Keratinocyte (primary cell): ENCODE data around the gene CFAP58. TPM values are rescaled to one million over a fixed set of nuclear protein-coding genes. Genes with fewer than 3 reads are reported as not detected.

Experiments used
- DNase-seq: peaks from one replicate; pipeline ENCODE4 v3.0.0-alpha.2; 2011; ENCODE audit warnings: low read depth, missing footprints, low spot score
- FAIRE-seq: peaks from 2 replicates; lab custom pipeline; 2011; peaks lifted over from hg19 to GRCh38; lab: Jason Lieb, UNC
- H2AFZ ChIP-seq: 2 replicates; pipeline ENCODE4 v1.6.0; 2012; ENCODE audit warnings: low read length, control low read depth, inconsistent platforms; ENCODE audit not compliant: control insufficient read depth
- H3K27ac ChIP-seq: 2 replicates; pipeline ENCODE4 v1.5.1; 2011; ENCODE audit warnings: low read length; ENCODE audit not compliant: control insufficient read depth, insufficient read depth
- H3K27me3 ChIP-seq: 3 replicates; pipeline ENCODE4 v1.6.0; 2011; ENCODE audit warnings: low read length; ENCODE audit not compliant: control insufficient read depth, insufficient read depth; ENCODE audit errors: extremely low read depth
- H3K36me3 ChIP-seq, 2 experiments: 2 replicates in 1 of 2; 3 replicates in 1 of 2; pipeline ENCODE4 v1.5.1; 2011; ENCODE audit warnings: low read length in 2 of 2, mild to moderate bottlenecking in 1 of 2; ENCODE audit not compliant: control insufficient read depth in 2 of 2, insufficient read depth in 2 of 2; ENCODE audit errors: extremely low read depth in 1 of 2
- H3K4me1 ChIP-seq: 3 replicates; pipeline ENCODE4 v1.5.1; 2011; ENCODE audit warnings: low read length; ENCODE audit not compliant: control insufficient read depth, insufficient read depth; ENCODE audit errors: extremely low read depth
- H3K4me2 ChIP-seq: 3 replicates; pipeline ENCODE4 v1.6.0; 2011; ENCODE audit warnings: low read depth, low read length; ENCODE audit not compliant: control insufficient read depth, insufficient read depth; ENCODE audit errors: extremely low read depth
- H3K4me3 ChIP-seq, 3 experiments: fragments of 200-600 bp in 1 of 3; sonication (generic) in 1 of 3; 2 replicates in 2 of 3; 3 replicates in 1 of 3; pipeline ENCODE4 v1.5.1; 2011 to 2016; ENCODE audit warnings: low read length in 3 of 3, mild to moderate bottlenecking in 3 of 3, control low read depth in 2 of 3, inconsistent platforms in 1 of 3, low read depth in 1 of 3, mixed read lengths in 1 of 3, mixed run types in 1 of 3, moderate library complexity in 1 of 3; ENCODE audit not compliant: control insufficient read depth in 2 of 3, insufficient read depth in 2 of 3; ENCODE audit errors: extremely low read depth in 1 of 3
- H3K79me2 ChIP-seq: 2 replicates; pipeline ENCODE4 v1.6.0; 2012; ENCODE audit warnings: low read length; ENCODE audit not compliant: control insufficient read depth, insufficient read depth
- H3K9ac ChIP-seq: 3 replicates; pipeline ENCODE4 v1.6.0; 2011; ENCODE audit warnings: low read length; ENCODE audit not compliant: control insufficient read depth, insufficient read depth; ENCODE audit errors: extremely low read depth
- H3K9me1 ChIP-seq: 3 replicates; pipeline ENCODE4 v1.6.0; 2011; ENCODE audit warnings: low read length; ENCODE audit not compliant: control insufficient read depth, insufficient read depth; ENCODE audit errors: extremely low read depth
- H3K9me3 ChIP-seq: 2 replicates; pipeline ENCODE4 v1.5.1; 2012; ENCODE audit warnings: low read depth, low read length; ENCODE audit not compliant: control insufficient read depth
- H4K20me1 ChIP-seq: 3 replicates; pipeline ENCODE4 v1.6.0; 2011; ENCODE audit warnings: low read length; ENCODE audit not compliant: control insufficient read depth, insufficient read depth; ENCODE audit errors: extremely low read depth
- CTCF ChIP-seq, 3 experiments: IDR thresholded peaks in 1 of 3; conservative IDR thresholded peaks in 1 of 3; optimal IDR thresholded peaks in 1 of 3; 2 replicates in 2 of 3; 3 replicates in 1 of 3; pipeline versions ENCODE3 to v1.5.1; 2011; ENCODE audit warnings: low read length in 3 of 3, mild to moderate bottlenecking in 3 of 3, moderate library complexity in 2 of 3, control low read depth in 1 of 3, inconsistent platforms in 1 of 3; ENCODE audit not compliant: insufficient read depth in 2 of 3; ENCODE audit errors: extremely low read depth in 1 of 3
- EZH2 ChIP-seq: IDR thresholded peaks from one replicate; pipeline ENCODE4 v1.6.1; 2012; ENCODE audit warnings: inconsistent platforms, mild to moderate bottlenecking, low read length, moderate library complexity
- dilution Hi-C: fragments of 300-500 bp; cut with MboI; formaldehyde crosslinking; loops from one replicate; pipeline ENCODE4 v1.7.0; 2020; ENCODE audit warnings: low sequenced_read_pairs; ENCODE audit not compliant: extremely low pct_ligation_motif_present
- polyA plus RNA-seq, 5 experiments: library from polyadenylated mRNA; depleted of rRNA in 3 of 5; stranded (reverse) in 3 of 5; stranded (forward) in 1 of 5; unstranded in 1 of 5; fragments of >200 nt; gene quantifications; 1 replicate in 1 of 5; 2 replicates in 3 of 5; 3 replicates in 1 of 5; pipeline versions ENCODE4 v1.2.1 to v1.2.3, GENCODE V29; 2011 to 2012; ENCODE audit warnings: missing spikeins in 2 of 5, low read depth in 1 of 5, low replicate concordance in 1 of 5

The CFAP58 gene
- polyA plus RNA-seq, 1 donor (not counting 4 experiments of a cell fraction or from before 2014, with no cell fraction given) = 2.3 TPM

- H3K27me3 ChIP-seq = no peaks in the 10 kb centered on the region
- H3K9me3 ChIP-seq = no peaks in the 10 kb centered on the region
- H2AFZ ChIP-seq = no peak overlapping the region
- FAIRE-seq (no peak), DNase-seq (no peak)
- peaks cover 15% of the 10 kb centered on the region for H3K4me1 ChIP-seq
- no peak overlapping the region for H3K27ac ChIP-seq
- H3K79me2 ChIP-seq = no peaks in the 10 kb centered on the region
- no peak overlapping the region for H3K4me2 ChIP-seq
- peaks cover 0 to 4% of the 10 kb centered on the region in 2 experiments for H3K36me3 ChIP-seq
- dilution Hi-C loops = no loop called here
- no peak overlapping the region for H3K9ac ChIP-seq
- H4K20me1 ChIP-seq = no peaks in the 10 kb centered on the region
- TF ChIP-seq CTCF (optimal IDR thresholded peaks at IDR 0.05 in 1 of 3, IDR thresholded peaks at IDR 0.05 in 1 of 3, conservative IDR thresholded peaks at IDR 0.05 in 1 of 3; ENCODE audit: extremely low read depth in 1 of 3, insufficient read depth in 2 of 3, low read length in 3 of 3) = no peak
- no peak for TF ChIP-seq EZH2
- no peaks in the 10 kb centered on the region for H3K9me1 ChIP-seq
- H3K4me3 ChIP-seq = no peak overlapping the region
These were observed 48.7 kb upstream of the CFAP58 start for GRCh38 chr10:104304927-104305326.

- H3K9ac ChIP-seq = no peak overlapping the region
- dilution Hi-C loops = no loop called here
- no peak overlapping the region for H2AFZ ChIP-seq
- peaks cover 6% of the 10 kb centered on the region for H3K4me1 ChIP-seq
- peaks cover 0 to 15% of the 10 kb centered on the region in 2 experiments for H3K36me3 ChIP-seq
- H3K9me1 ChIP-seq = no peaks in the 10 kb centered on the region
- no peak overlapping the region for H3K4me3 ChIP-seq
- no peaks in the 10 kb centered on the region for H3K79me2 ChIP-seq
- FAIRE-seq (no peak), DNase-seq (no peak)
- TF ChIP-seq EZH2 (no peak), CTCF (optimal IDR thresholded peaks at IDR 0.05 in 1 of 3, IDR thresholded peaks at IDR 0.05 in 1 of 3, conservative IDR thresholded peaks at IDR 0.05 in 1 of 3; ENCODE audit: extremely low read depth in 1 of 3, insufficient read depth in 2 of 3, low read length in 3 of 3) (no peak)
- H3K27ac ChIP-seq = no peak overlapping the region
- no peak overlapping the region for H3K4me2 ChIP-seq
- no peaks in the 10 kb centered on the region for H3K9me3 ChIP-seq
- H4K20me1 ChIP-seq = peaks cover 5% of the 10 kb centered on the region
- H3K27me3 ChIP-seq = no peaks in the 10 kb centered on the region
These were observed 46.7 kb upstream of the CFAP58 start for GRCh38 chr10:104306897-104307296.
